Vagina (tissue), 2 donors: Measurements from ENCODE around the gene HIPK2.

Source experiments
- POLR2A ChIP-seq, 2 donors: fragments of 450-650 bp; IDR thresholded peaks; one replicate each; pipeline ENCODE4 v1.6.1; 2017; ENCODE audit warnings: antibody characterized with exemption in 2 of 2, mild to moderate bottlenecking in 2 of 2, moderate library complexity in 2 of 2
- POLR2AphosphoS5 ChIP-seq, 2 donors: sonication (generic); formaldehyde crosslinking; IDR thresholded peaks; one replicate each; pipeline ENCODE4 v1.9.0; 2017; ENCODE audit warnings: antibody characterized with exemption in 2 of 2, mild to moderate bottlenecking in 2 of 2, low read depth in 1 of 2; ENCODE audit not compliant: insufficient read depth in 1 of 2
- TF ChIP-seq, protein P1 (sequence below), 3 experiments: fragments of 450-650 bp in 2 of 3; fragments of 200-600 bp in 1 of 3; sonication (generic) in 1 of 3; IDR thresholded peaks; one replicate each; pipeline ENCODE4 v1.5.1; 2017 to 2019; ENCODE audit warnings: antibody characterized with exemption in 3 of 3, mild to moderate bottlenecking in 2 of 3, moderate library complexity in 2 of 3

DNA sequence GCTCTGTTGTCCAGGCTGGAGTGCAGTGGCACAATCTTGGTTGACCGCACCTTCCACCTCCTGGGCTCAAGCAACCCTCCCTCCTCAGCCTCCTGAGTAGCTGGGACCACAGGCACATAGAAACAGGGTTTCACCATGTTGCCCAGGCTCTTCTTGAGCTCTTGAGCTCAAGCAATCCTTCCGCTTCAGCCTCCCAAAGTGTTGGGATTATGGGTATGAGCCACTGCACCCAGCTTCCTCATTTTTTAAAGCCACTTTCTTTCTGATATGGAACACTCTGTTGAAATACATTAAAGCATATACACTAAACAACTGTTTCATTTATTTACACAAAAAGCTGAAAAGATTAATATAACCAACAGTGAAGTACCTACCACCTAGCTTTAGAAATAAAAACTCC lies 137.1 kb downstream of the HIPK2 start:
- TF ChIP-seq POLR2A (IDR thresholded peaks at IDR 0.05) (no peak), POLR2AphosphoS5 (IDR thresholded peaks at IDR 0.05; ENCODE audit: insufficient read depth in 1 of 2, low read depth in 1 of 2) (no peak)
- TF ChIP-seq, protein P1, sequence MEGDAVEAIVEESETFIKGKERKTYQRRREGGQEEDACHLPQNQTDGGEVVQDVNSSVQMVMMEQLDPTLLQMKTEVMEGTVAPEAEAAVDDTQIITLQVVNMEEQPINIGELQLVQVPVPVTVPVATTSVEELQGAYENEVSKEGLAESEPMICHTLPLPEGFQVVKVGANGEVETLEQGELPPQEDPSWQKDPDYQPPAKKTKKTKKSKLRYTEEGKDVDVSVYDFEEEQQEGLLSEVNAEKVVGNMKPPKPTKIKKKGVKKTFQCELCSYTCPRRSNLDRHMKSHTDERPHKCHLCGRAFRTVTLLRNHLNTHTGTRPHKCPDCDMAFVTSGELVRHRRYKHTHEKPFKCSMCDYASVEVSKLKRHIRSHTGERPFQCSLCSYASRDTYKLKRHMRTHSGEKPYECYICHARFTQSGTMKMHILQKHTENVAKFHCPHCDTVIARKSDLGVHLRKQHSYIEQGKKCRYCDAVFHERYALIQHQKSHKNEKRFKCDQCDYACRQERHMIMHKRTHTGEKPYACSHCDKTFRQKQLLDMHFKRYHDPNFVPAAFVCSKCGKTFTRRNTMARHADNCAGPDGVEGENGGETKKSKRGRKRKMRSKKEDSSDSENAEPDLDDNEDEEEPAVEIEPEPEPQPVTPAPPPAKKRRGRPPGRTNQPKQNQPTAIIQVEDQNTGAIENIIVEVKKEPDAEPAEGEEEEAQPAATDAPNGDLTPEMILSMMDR (IDR thresholded peaks at IDR 0.05), result no peak
